ENCODE results near the gene SIT1.
"Not testable (repeated sequence)": the region's sequence is repeated elsewhere in the genome, so short reads cannot be mapped to it uniquely, and the experiment has no call there.

DNA sequence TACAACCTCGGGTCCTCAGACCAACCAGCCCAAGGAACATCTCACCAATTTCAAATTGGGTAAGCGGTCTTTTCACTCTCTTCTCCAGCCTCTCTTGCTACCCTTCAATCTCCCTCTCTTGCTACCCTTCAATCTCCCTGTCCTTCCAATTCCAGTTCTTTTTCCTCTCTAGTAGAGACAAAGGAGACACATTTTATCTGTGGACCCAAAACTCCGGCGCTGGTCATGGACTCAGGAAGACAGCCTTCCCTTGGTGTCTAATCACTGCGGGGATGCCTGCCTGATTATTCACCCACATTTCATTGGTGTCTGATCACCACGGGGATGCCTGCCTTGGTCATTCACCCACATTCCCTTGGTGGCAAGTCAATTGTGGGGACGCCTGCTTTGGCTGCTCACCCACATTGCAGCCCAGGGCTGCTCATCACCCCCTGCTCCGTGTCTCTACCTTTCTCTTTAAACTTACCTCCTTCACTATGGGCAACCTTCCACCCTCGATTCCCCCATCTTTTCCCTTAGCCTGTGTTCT, 13.2 kb downstream of the SIT1 start:
- TF ChIP-seq POLR2AphosphoS5 (IDR thresholded peaks at IDR 0.05; ENCODE audit: insufficient read depth in 1 of 2, low read depth in 1 of 2), result not testable (repeated sequence)
- TF ChIP-seq, protein P1, sequence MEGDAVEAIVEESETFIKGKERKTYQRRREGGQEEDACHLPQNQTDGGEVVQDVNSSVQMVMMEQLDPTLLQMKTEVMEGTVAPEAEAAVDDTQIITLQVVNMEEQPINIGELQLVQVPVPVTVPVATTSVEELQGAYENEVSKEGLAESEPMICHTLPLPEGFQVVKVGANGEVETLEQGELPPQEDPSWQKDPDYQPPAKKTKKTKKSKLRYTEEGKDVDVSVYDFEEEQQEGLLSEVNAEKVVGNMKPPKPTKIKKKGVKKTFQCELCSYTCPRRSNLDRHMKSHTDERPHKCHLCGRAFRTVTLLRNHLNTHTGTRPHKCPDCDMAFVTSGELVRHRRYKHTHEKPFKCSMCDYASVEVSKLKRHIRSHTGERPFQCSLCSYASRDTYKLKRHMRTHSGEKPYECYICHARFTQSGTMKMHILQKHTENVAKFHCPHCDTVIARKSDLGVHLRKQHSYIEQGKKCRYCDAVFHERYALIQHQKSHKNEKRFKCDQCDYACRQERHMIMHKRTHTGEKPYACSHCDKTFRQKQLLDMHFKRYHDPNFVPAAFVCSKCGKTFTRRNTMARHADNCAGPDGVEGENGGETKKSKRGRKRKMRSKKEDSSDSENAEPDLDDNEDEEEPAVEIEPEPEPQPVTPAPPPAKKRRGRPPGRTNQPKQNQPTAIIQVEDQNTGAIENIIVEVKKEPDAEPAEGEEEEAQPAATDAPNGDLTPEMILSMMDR (IDR thresholded peaks at IDR 0.05), result not testable (repeated sequence)
